Rectal smooth muscle tissue (tissue), 1 donor: ENCODE results near the gene TRAPPC5.

Experiments
- H3K27ac ChIP-seq: one replicate; pipeline ENCODE4 v1.7.0; 2013; ENCODE audit warnings: low read depth, low read length, inconsistent platforms
- H3K27me3 ChIP-seq: one replicate; pipeline ENCODE4 v1.7.0; 2013; ENCODE audit warnings: low read length; ENCODE audit not compliant: control insufficient read depth, insufficient read depth
- H3K36me3 ChIP-seq: one replicate; pipeline ENCODE4 v1.7.0; 2013; ENCODE audit warnings: low read length; ENCODE audit not compliant: control insufficient read depth, insufficient read depth
- H3K4me1 ChIP-seq: one replicate; pipeline ENCODE4 v1.7.0; 2013; ENCODE audit warnings: low read length; ENCODE audit not compliant: control insufficient read depth, insufficient read depth
- H3K4me3 ChIP-seq: one replicate; pipeline ENCODE4 v1.7.0; 2013; ENCODE audit warnings: low read length
- H3K9ac ChIP-seq: one replicate; pipeline ENCODE4 v1.7.0; 2013; ENCODE audit warnings: low read length

TRAPPC5 gene

GRCh38 chr19:7685546-7686445 lies 5.2 kb downstream of the TRAPPC5 start:
- Histone ChIP-seq H3K4me1 (peaks cover 2% of the 10 kb centered on the region), H3K9ac (no peak overlapping the region), H3K4me3 (no peak overlapping the region), H3K36me3 (peaks cover 8% of the 10 kb centered on the region), H3K27ac (no peak overlapping the region), H3K27me3 (no peaks in the 10 kb centered on the region)

- no peak overlapping the region for H3K4me3 ChIP-seq
- H3K27me3 ChIP-seq: no peaks in the 10 kb centered on the region
- no peaks in the 10 kb centered on the region for H3K4me1 ChIP-seq
- no peak overlapping the region for H3K27ac ChIP-seq
- H3K9ac ChIP-seq: no peak overlapping the region
- H3K36me3 ChIP-seq: peaks cover 5% of the 10 kb centered on the region
Observed at GRCh38 chr19:7687177-7687576, 6.5 kb downstream of the TRAPPC5 start.

GRCh38 chr19:7689165-7689564 lies 8.5 kb downstream of the TRAPPC5 start:
- Histone ChIP-seq H3K27ac (no peak overlapping the region), H3K27me3 (no peaks in the 10 kb centered on the region), H3K4me1 (no peaks in the 10 kb centered on the region), H3K36me3 (no peaks in the 10 kb centered on the region), H3K4me3 (no peak overlapping the region), H3K9ac (no peak overlapping the region)

GRCh38 chr19:7690779-7691258 lies 10.2 kb downstream of the TRAPPC5 start:
- Histone ChIP-seq H3K36me3 (no peaks in the 10 kb centered on the region), H3K27me3 (no peaks in the 10 kb centered on the region), H3K9ac (no peak overlapping the region), H3K27ac (no peak overlapping the region), H3K4me3 (no peak overlapping the region), H3K4me1 (no peaks in the 10 kb centered on the region)

- Histone ChIP-seq H3K27me3 (no peaks in the 10 kb centered on the region), H3K9ac (no peak overlapping the region), H3K4me1 (no peaks in the 10 kb centered on the region)
Observed at GRCh38 chr19:7691497-7691896, 10.9 kb downstream of the TRAPPC5 start.

GRCh38 chr19:7692417-7693088 lies 11.9 kb downstream of the TRAPPC5 start:
- H3K4me1 ChIP-seq: no peaks in the 10 kb centered on the region
- H3K9ac ChIP-seq: no peak overlapping the region
- H3K36me3 ChIP-seq: no peaks in the 10 kb centered on the region
- no peak overlapping the region for H3K4me3 ChIP-seq
- H3K27me3 ChIP-seq: peaks cover under 1% of the 10 kb centered on the region
- H3K27ac ChIP-seq: no peak overlapping the region

More at GRCh38 chr19:7691497-7691896, 10.9 kb downstream of the TRAPPC5 start:
- Histone ChIP-seq H3K36me3 (no peaks in the 10 kb centered on the region), H3K27ac (no peak overlapping the region), H3K4me3 (no peak overlapping the region)

GRCh38 chr19:7694499-7694898 lies 13.9 kb downstream of the TRAPPC5 start:
- H3K27ac ChIP-seq: no peak overlapping the region
- H3K4me3 ChIP-seq: no peak overlapping the region
- no peaks in the 10 kb centered on the region for H3K36me3 ChIP-seq
- no peak overlapping the region for H3K9ac ChIP-seq
- H3K4me1 ChIP-seq: no peaks in the 10 kb centered on the region
- peaks cover 6% of the 10 kb centered on the region for H3K27me3 ChIP-seq

GRCh38 chr19:7697721-7698287 lies 17.2 kb downstream of the TRAPPC5 start:
- Histone ChIP-seq H3K36me3 (no peaks in the 10 kb centered on the region), H3K4me1 (no peaks in the 10 kb centered on the region), H3K4me3 (no peak overlapping the region), H3K27me3 (peaks cover 6% of the 10 kb centered on the region), H3K9ac (no peak overlapping the region), H3K27ac (no peak overlapping the region)

GRCh38 chr19:7698583-7698982 lies 17.9 kb downstream of the TRAPPC5 start:
- Histone ChIP-seq H3K27ac (no peak overlapping the region), H3K4me1 (no peaks in the 10 kb centered on the region), H3K9ac (no peak overlapping the region), H3K27me3 (peaks cover 6% of the 10 kb centered on the region), H3K4me3 (no peak overlapping the region), H3K36me3 (no peaks in the 10 kb centered on the region)

GRCh38 chr19:7699003-7699402 lies 18.4 kb downstream of the TRAPPC5 start:
- H3K27ac ChIP-seq: no peak overlapping the region
- H3K4me3 ChIP-seq: no peak overlapping the region
- H3K27me3 ChIP-seq: peaks cover 6% of the 10 kb centered on the region
- H3K36me3 ChIP-seq: no peaks in the 10 kb centered on the region
- no peaks in the 10 kb centered on the region for H3K4me1 ChIP-seq
- H3K9ac ChIP-seq: no peak overlapping the region

- H3K4me3 ChIP-seq: no peak overlapping the region
- no peaks in the 10 kb centered on the region for H3K36me3 ChIP-seq
- peaks cover 6% of the 10 kb centered on the region for H3K27me3 ChIP-seq
- no peak overlapping the region for H3K9ac ChIP-seq
- H3K27ac ChIP-seq: no peak overlapping the region
- no peaks in the 10 kb centered on the region for H3K4me1 ChIP-seq
Observed at GRCh38 chr19:7699417-7700401, 19.1 kb downstream of the TRAPPC5 start.
